ENCODE measurements around the gene ARFGAP3.

Gene ARFGAP3

GRCh38 chr22:42855721-42856120 is 1.4 kb downstream of the ARFGAP3 start:
- DNase-seq (no peak), ATAC-seq (ENCODE audit: insufficient read depth, low read depth) (no peak)
- peaks cover 12% of the 10 kb centered on the region; the same call in 1 of the 2 replicates for H3K36me3 ChIP-seq (ENCODE audit: insufficient read depth, low read length)
- no peak for TF ChIP-seq EZH2 (IDR thresholded peaks at IDR 0.05; ENCODE audit: borderline replicate concordance, low read depth, low read length, severe bottlenecking)
- no peak for TF ChIP-seq CTCF (IDR thresholded peaks at IDR 0.05; ENCODE audit: borderline replicate concordance, extremely low read depth, low read length, poor library complexity, severe bottlenecking)
- peak overlapping the region; percentile 84 for H3K9ac ChIP-seq (ENCODE audit: low read depth, low read length)
- H3K9me3 ChIP-seq (ENCODE audit: insufficient read depth, low read length, severe bottlenecking) = no peaks in the 10 kb centered on the region
- peaks cover 19% of the 10 kb centered on the region; the same call in 1 of the 2 replicates for H4K20me1 ChIP-seq (ENCODE audit: insufficient read depth, low read length)
- peak overlapping the region; percentile 97 for H3K4me2 ChIP-seq (ENCODE audit: insufficient read depth, low read length)
- peaks cover 66% of the 10 kb centered on the region for H3K79me2 ChIP-seq (ENCODE audit: insufficient read depth, low read length)
- no peaks in the 10 kb centered on the region for H3K27me3 ChIP-seq (ENCODE audit: insufficient read depth, low read length, poor library complexity)
- H3K4me3 ChIP-seq (ENCODE audit: low read depth in 1 of 2, low read length in 2 of 2) = peak overlapping the region; percentile 86 to 99; a peak in 3 of 4 replicates
- peak overlapping the region; percentile 84 for H3K27ac ChIP-seq (ENCODE audit: low read length)
- H3K4me1 ChIP-seq (ENCODE audit: insufficient read depth, low read length) = peaks cover 28% of the 10 kb centered on the region
- peak overlapping the region; percentile 73; the same call in 1 of the 2 replicates for H2AFZ ChIP-seq (ENCODE audit: low read depth, low read length)

GRCh38 chr22:42855211-42855610 is 1.9 kb downstream of the ARFGAP3 start:
- Histone ChIP-seq H3K9ac (ENCODE audit: low read depth, low read length) (peak overlapping the region; percentile 84), H3K4me3 (ENCODE audit: low read depth in 1 of 2, low read length in 2 of 2) (0 out of 4 replicates have a peak overlapping the region, but pooled peaks of 1 of the 2 experiments have one; percentile 99), H3K9me3 (ENCODE audit: insufficient read depth, low read length, severe bottlenecking) (no peaks in the 10 kb centered on the region), H3K27me3 (ENCODE audit: insufficient read depth, low read length, poor library complexity) (no peaks in the 10 kb centered on the region), H3K27ac (ENCODE audit: low read length) (no peak overlapping the region), H3K4me1 (ENCODE audit: insufficient read depth, low read length) (peaks cover 28% of the 10 kb centered on the region), H4K20me1 (ENCODE audit: insufficient read depth, low read length) (peaks cover 21% of the 10 kb centered on the region; the same call in 1 of the 2 replicates), H3K36me3 (ENCODE audit: insufficient read depth, low read length) (peaks cover 12% of the 10 kb centered on the region; the same call in 1 of the 2 replicates), H2AFZ (ENCODE audit: low read depth, low read length) (no peak overlapping the region), H3K4me2 (ENCODE audit: insufficient read depth, low read length) (peak overlapping the region; percentile 97), H3K79me2 (ENCODE audit: insufficient read depth, low read length) (peaks cover 71% of the 10 kb centered on the region)
- no peak for TF ChIP-seq EZH2 (IDR thresholded peaks at IDR 0.05; ENCODE audit: borderline replicate concordance, low read depth, low read length, severe bottlenecking)
- TF ChIP-seq CTCF (IDR thresholded peaks at IDR 0.05; ENCODE audit: borderline replicate concordance, extremely low read depth, low read length, poor library complexity, severe bottlenecking) = no peak
- ATAC-seq (ENCODE audit: insufficient read depth, low read depth) = no peak
- DNase-seq = no peak

GRCh38 chr22:42848941-42849550 is 8.0 kb downstream of the ARFGAP3 start:
- TF ChIP-seq EZH2 (IDR thresholded peaks at IDR 0.05; ENCODE audit: borderline replicate concordance, low read depth, low read length, severe bottlenecking) = no peak
- TF ChIP-seq CTCF (IDR thresholded peaks at IDR 0.05; ENCODE audit: borderline replicate concordance, extremely low read depth, low read length, poor library complexity, severe bottlenecking) = no peak
- Histone ChIP-seq H2AFZ (ENCODE audit: low read depth, low read length) (no peak overlapping the region), H3K36me3 (ENCODE audit: insufficient read depth, low read length) (peaks cover 32% of the 10 kb centered on the region), H4K20me1 (ENCODE audit: insufficient read depth, low read length) (peaks cover 27% of the 10 kb centered on the region; the same call in 1 of the 2 replicates), H3K4me3 (ENCODE audit: low read depth in 1 of 2, low read length in 2 of 2) (no peak overlapping the region), H3K9me3 (ENCODE audit: insufficient read depth, low read length, severe bottlenecking) (no peaks in the 10 kb centered on the region), H3K79me2 (ENCODE audit: insufficient read depth, low read length) (peaks cover 64% of the 10 kb centered on the region), H3K4me2 (ENCODE audit: insufficient read depth, low read length) (no peak overlapping the region), H3K9ac (ENCODE audit: low read depth, low read length) (no peak overlapping the region), H3K4me1 (ENCODE audit: insufficient read depth, low read length) (no peaks in the 10 kb centered on the region; the same call in 1 of the 2 replicates), H3K27me3 (ENCODE audit: insufficient read depth, low read length, poor library complexity) (no peaks in the 10 kb centered on the region), H3K27ac (ENCODE audit: low read length) (no peak overlapping the region)
- DNase-seq (no peak), ATAC-seq (ENCODE audit: insufficient read depth, low read depth) (no peak)
